Measurements from ENCODE around the gene NCMAP. TPM values are rescaled to one million over a fixed set of nuclear protein-coding genes. Genes with fewer than 3 reads are reported as not detected.

Gene NCMAP
- total RNA-seq, 2 donors from 2014 or later: 0.16 to 0.22 TPM

DNA sequence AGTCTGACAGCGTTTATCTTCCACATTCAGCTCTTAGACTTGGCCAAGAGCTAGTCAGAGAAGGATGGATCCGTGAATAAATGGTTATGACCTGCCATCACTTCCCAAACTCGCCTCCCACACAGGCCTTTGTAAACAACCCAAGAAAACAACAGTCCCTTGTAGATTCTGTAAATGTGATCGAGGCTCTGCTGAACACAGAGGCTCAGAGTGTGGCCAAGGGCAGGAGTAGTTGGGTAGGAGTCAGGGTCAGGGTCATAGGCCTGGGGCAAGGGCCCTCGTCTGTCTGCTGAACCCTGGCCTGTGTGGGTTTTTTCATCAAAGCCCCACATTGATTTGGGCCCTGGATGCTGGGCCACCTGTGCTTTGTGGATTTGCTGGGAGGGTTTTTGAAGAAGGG, 32.7 kb downstream of the NCMAP start:
- Histone ChIP-seq H3K27me3 (no peaks in the 10 kb centered on the region), H3K4me1 (no peaks in the 10 kb centered on the region), H3K4me3 (no peak overlapping the region), H3K9me3 (no peaks in the 10 kb centered on the region), H3K27ac (no peak overlapping the region), H3K36me3 (no peaks in the 10 kb centered on the region)
- TF ChIP-seq CTCF (IDR thresholded peaks at IDR 0.05): no peak
- DNase-seq (ENCODE audit: low spot score): no peak

DNA sequence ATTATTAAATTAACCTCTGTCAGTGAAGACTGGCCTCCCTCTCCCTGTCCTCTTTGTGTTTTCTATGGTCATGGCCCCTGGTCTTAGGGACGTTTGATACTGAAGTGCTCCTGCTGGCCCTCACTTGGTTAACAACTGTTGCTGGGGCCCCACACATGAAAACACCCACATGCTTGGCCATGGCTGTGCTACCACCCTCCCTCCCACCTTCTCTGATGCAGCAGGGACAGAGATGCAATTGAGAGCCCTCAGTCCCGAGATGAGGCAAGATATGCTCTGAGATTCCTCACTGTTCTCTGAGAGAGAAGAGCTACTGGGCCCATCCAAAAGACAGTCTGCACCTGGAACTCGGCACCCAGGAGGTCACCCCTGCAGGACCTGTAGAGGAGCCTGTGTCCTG, 33.3 kb downstream of the NCMAP start:
- H3K4me3 ChIP-seq: no peak overlapping the region
- no peaks in the 10 kb centered on the region for H3K27me3 ChIP-seq
- DNase-seq (ENCODE audit: low spot score): no peak
- no peaks in the 10 kb centered on the region for H3K9me3 ChIP-seq
- H3K27ac ChIP-seq: no peak overlapping the region
- H3K4me1 ChIP-seq: no peaks in the 10 kb centered on the region
- no peak for TF ChIP-seq CTCF (IDR thresholded peaks at IDR 0.05)
- H3K36me3 ChIP-seq: no peaks in the 10 kb centered on the region

- no peak for DNase-seq (ENCODE audit: low spot score)
- Histone ChIP-seq H3K36me3 (no peaks in the 10 kb centered on the region), H3K4me3 (no peak overlapping the region), H3K4me1 (no peaks in the 10 kb centered on the region), H3K9me3 (no peaks in the 10 kb centered on the region), H3K27me3 (no peaks in the 10 kb centered on the region), H3K27ac (no peak overlapping the region)
- TF ChIP-seq CTCF (IDR thresholded peaks at IDR 0.05): no peak
Observed at GRCh38 chr1:24591781-24592180, 35.9 kb downstream of the NCMAP start.

DNA sequence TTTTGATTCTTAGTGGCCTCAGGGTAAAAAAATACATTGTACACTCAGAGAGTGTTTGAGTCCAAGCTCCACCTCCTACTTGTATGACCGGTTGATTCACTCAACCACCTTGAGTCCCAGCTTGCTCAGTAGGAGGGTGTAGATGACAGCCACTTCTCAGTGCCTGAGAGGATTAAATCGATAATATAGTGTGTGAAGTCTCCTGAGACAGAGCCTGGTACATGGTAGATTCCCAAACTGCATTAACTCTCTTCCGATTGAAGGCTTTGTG, 38.4 kb downstream of the NCMAP start:
- Histone ChIP-seq H3K36me3 (no peaks in the 10 kb centered on the region), H3K4me1 (no peaks in the 10 kb centered on the region), H3K4me3 (no peak overlapping the region), H3K27ac (no peak overlapping the region), H3K27me3 (no peaks in the 10 kb centered on the region), H3K9me3 (no peaks in the 10 kb centered on the region)
- no peak for DNase-seq (ENCODE audit: low spot score)
- no peak for TF ChIP-seq CTCF (IDR thresholded peaks at IDR 0.05)

- Histone ChIP-seq H3K4me3 (no peak overlapping the region), H3K27ac (no peak overlapping the region), H3K9me3 (no peaks in the 10 kb centered on the region), H3K4me1 (no peaks in the 10 kb centered on the region), H3K36me3 (no peaks in the 10 kb centered on the region), H3K27me3 (no peaks in the 10 kb centered on the region)
- DNase-seq (ENCODE audit: low spot score): no peak
- TF ChIP-seq CTCF (IDR thresholded peaks at IDR 0.05): no peak
Observed at GRCh38 chr1:24596401-24596880, 40.6 kb downstream of the NCMAP start.

- H3K27me3 ChIP-seq: no peaks in the 10 kb centered on the region
- no peak for TF ChIP-seq CTCF (IDR thresholded peaks at IDR 0.05)
- H3K4me3 ChIP-seq: no peak overlapping the region
- H3K27ac ChIP-seq: no peak overlapping the region
- no peaks in the 10 kb centered on the region for H3K9me3 ChIP-seq
- H3K36me3 ChIP-seq: no peaks in the 10 kb centered on the region
- no peaks in the 10 kb centered on the region for H3K4me1 ChIP-seq
- DNase-seq (ENCODE audit: low spot score): no peak
Observed at GRCh38 chr1:24599265-24599664, 43.4 kb downstream of the NCMAP start.

All from right atrium auricular region (tissue), 2 donors.